HepG2 (cell line): ENCODE results near the gene SMIM30. TPM values are rescaled to one million over a fixed set of nuclear protein-coding genes. Genes with fewer than 3 reads are reported as not detected.

Experiments
- ATAC-seq: fragments of 200-7000 bp; cut with Tn5 transposase; 3 replicates; pipeline ENCODE4 v1.9.1; 2020; ENCODE audit warnings: mild to moderate bottlenecking, moderate library complexity
- BruUV-seq: library from RNA; stranded (reverse); fragments of 400-500 nt; replicated peaks from 2 replicates; lab custom pipeline; 2021; lab: Mats Ljungman, UMichigan
- CTCF ChIA-PET: fragments of 300-600 bp; formaldehyde crosslinking; extraction: SDS; loops from one replicate; lab custom pipeline; 2021; ENCODE audit warnings: low total read pairs, inconsistent platforms, low intra/inter-chr PET ratio; lab: Yijun Ruan, JAX
- POLR2A ChIA-PET: fragments of 350-600 bp; sonication (Branson Sonifier 250); formaldehyde crosslinking; loops from one replicate; lab custom pipeline; 2020; ENCODE audit warnings: antibody characterized with exemption, inconsistent platforms; lab: Yijun Ruan, JAX
- DNase-seq: peaks from one replicate; pipeline ENCODE4 v3.0.0-alpha.2; 2015; ENCODE audit warnings: low spot score
- FAIRE-seq: peaks from 3 replicates; lab custom pipeline; 2011; peaks lifted over from hg19 to GRCh38; lab: Jason Lieb, UNC
- H2AFZ ChIP-seq: one replicate; pipeline ENCODE4 v1.6.1; 2011; ENCODE audit warnings: low read length, inconsistent platforms
- H3K27ac ChIP-seq: fragments of 300-600 bp; 3 replicates; pipeline ENCODE4 v1.8.0; 2011; ENCODE audit warnings: mixed run types, mild to moderate bottlenecking, mixed read lengths, low read length, inconsistent platforms; ENCODE audit not compliant: insufficient read depth; ENCODE audit errors: extremely low read length
- H3K27me3 ChIP-seq, 2 experiments: fragments of 200-600 bp in 1 of 2; 2 replicates in 1 of 2; 3 replicates in 1 of 2; pipeline versions ENCODE4 v1.6.0 to v1.8.0; 2011; ENCODE audit warnings: low read length in 2 of 2, mild to moderate bottlenecking in 2 of 2, moderate library complexity in 2 of 2, inconsistent platforms in 1 of 2; ENCODE audit not compliant: insufficient read depth in 2 of 2, control insufficient read depth in 1 of 2
- H3K36me3 ChIP-seq, 2 experiments: fragments of 200-600 bp in 1 of 2; replicated peaks in 1 of 2; 2 replicates in 1 of 2; 3 replicates in 1 of 2; pipeline versions ENCODE4 v1.5.1 to v1.8.0; 2011; ENCODE audit warnings: low read length in 2 of 2, inconsistent platforms in 1 of 2; ENCODE audit not compliant: insufficient read depth in 2 of 2, control insufficient read depth in 1 of 2
- H3K4me1 ChIP-seq: 2 replicates; pipeline ENCODE4 v1.5.1; 2012; ENCODE audit warnings: low read length, inconsistent platforms; ENCODE audit not compliant: insufficient read depth
- H3K4me2 ChIP-seq: 2 replicates; pipeline ENCODE4 v1.6.0; 2011; ENCODE audit warnings: low read depth, low read length, inconsistent platforms
- H3K4me3 ChIP-seq, 3 experiments: fragments of 200-600 bp in 1 of 3; sonication (generic), shearing (Covaris generic) in 1 of 3; replicated peaks in 1 of 3; 2 replicates each; pipeline ENCODE4 v1.5.1; 2011 to 2016; ENCODE audit warnings: low read length in 3 of 3, inconsistent platforms in 2 of 3, low read depth in 2 of 3, mild to moderate bottlenecking in 2 of 3, control low read depth in 1 of 3, mixed read lengths in 1 of 3; ENCODE audit not compliant: insufficient read depth in 1 of 3
- H3K79me2 ChIP-seq: one replicate; pipeline ENCODE4 v1.6.1; 2011; ENCODE audit warnings: low read length, inconsistent platforms; ENCODE audit not compliant: insufficient read depth
- H3K9ac ChIP-seq: 2 replicates; pipeline ENCODE4 v1.6.0; 2011; ENCODE audit warnings: mild to moderate bottlenecking, low read depth, low read length, inconsistent platforms; ENCODE audit not compliant: insufficient read depth
- H3K9me3 ChIP-seq: 2 replicates; pipeline ENCODE4 v1.5.1; 2012; ENCODE audit warnings: mild to moderate bottlenecking, low read length
- H4K20me1 ChIP-seq: 2 replicates; pipeline ENCODE4 v1.6.0; 2011; ENCODE audit warnings: inconsistent platforms, mild to moderate bottlenecking, low read length, moderate library complexity; ENCODE audit not compliant: insufficient read depth
- BCLAF1 ChIP-seq: fragments of 450-650 bp; IDR thresholded peaks from 2 replicates; pipeline ENCODE4 v1.6.1; 2017; ENCODE audit warnings: mild to moderate bottlenecking
- CTCF ChIP-seq: sonication (generic); formaldehyde crosslinking; IDR thresholded peaks from 2 replicates; pipeline ENCODE4 v1.5.0; 2020; ENCODE audit warnings: mild to moderate bottlenecking, missing genetic modification reagents, moderate library complexity
- DBP ChIP-seq: sonication (generic); formaldehyde crosslinking; IDR thresholded peaks from 2 replicates; pipeline ENCODE4 v1.4.0; 2020; ENCODE audit warnings: missing genetic modification reagents; ENCODE audit errors: not compliant biosample characterization
- FOXJ3 ChIP-seq: sonication (generic); formaldehyde crosslinking; IDR thresholded peaks from 2 replicates; pipeline ENCODE4 v1.4.0; 2020; ENCODE audit warnings: missing genetic modification reagents, mild to moderate bottlenecking, borderline replicate concordance
- RORA ChIP-seq: sonication (generic); formaldehyde crosslinking; IDR thresholded peaks from 2 replicates; pipeline ENCODE4 v1.5.0; 2020; ENCODE audit warnings: mild to moderate bottlenecking, missing genetic modification reagents, moderate library complexity
- SAP130 ChIP-seq: IDR thresholded peaks from 2 replicates; pipeline ENCODE4 v1.6.1; 2016; ENCODE audit warnings: low read depth
- TARDBP ChIP-seq: sonication (generic); formaldehyde crosslinking; IDR thresholded peaks from 2 replicates; pipeline ENCODE4 v1.8.0; 2022; ENCODE audit warnings: mild to moderate bottlenecking, missing genetic modification reagents
- ZNF234 ChIP-seq: sonication (generic); formaldehyde crosslinking; conservative IDR thresholded peaks from 2 replicates; pipeline ENCODE4 v1.5.1; 2020; ENCODE audit warnings: mild to moderate bottlenecking, missing genetic modification reagents
- ZNF543 ChIP-seq: sonication (generic); formaldehyde crosslinking; IDR thresholded peaks from 2 replicates; pipeline ENCODE4 v1.4.0; 2020; ENCODE audit warnings: mild to moderate bottlenecking, missing genetic modification reagents
- ZNF678 ChIP-seq: sonication (generic); formaldehyde crosslinking; IDR thresholded peaks from 2 replicates; pipeline ENCODE4 v1.4.0; 2020; ENCODE audit warnings: mild to moderate bottlenecking, missing genetic modification reagents
- ZNF782 ChIP-seq: sonication (generic); formaldehyde crosslinking; IDR thresholded peaks from 2 replicates; pipeline ENCODE4 v1.4.0; 2020; ENCODE audit warnings: missing genetic modification reagents, mild to moderate bottlenecking, borderline replicate concordance
- ZNF841 ChIP-seq: sonication (generic); formaldehyde crosslinking; IDR thresholded peaks from 2 replicates; pipeline ENCODE4 v1.8.1; 2023; ENCODE audit warnings: missing genetic modification reagents, borderline replicate concordance
- WGBS: methylation state at CpG from one replicate; pipeline ENCODE4 v1.1.6; 2017; ENCODE audit warnings: low lambda C conversion rate; 5-methylcytosine and 5-hydroxymethylcytosine counted together
- in situ Hi-C: cut with HindIII; loops from 2 replicates; pipeline ENCODE4 v1.10.0; 2017; ENCODE audit warnings: low pct_unique_long_range_greater_than_20kb; ENCODE audit not compliant: extremely low pct_ligation_motif_present
- intact Hi-C: fragments of 100-400 bp; cut with micrococcal nuclease; formaldehyde crosslinking; loops from one replicate; pipeline ENCODE4 v1.10.0; 2022; ENCODE audit not compliant: unreplicated experiment
- polyA plus RNA-seq, 8 experiments: library from polyadenylated mRNA; depleted of rRNA in 3 of 8; stranded (reverse) in 7 of 8; unstranded in 1 of 8; fragments of >200 nt; fragmentation: Illumina TruSeq in 4 of 8; extraction: Trizol in 4 of 8; gene quantifications; 2 replicates each; pipeline versions ENCODE4 v1.2.1 to v1.2.3, GENCODE V29; 2011 to 2016; ENCODE audit warnings: low read depth in 4 of 8, missing spikeins in 1 of 8, mixed read lengths in 1 of 8; ENCODE audit not compliant: insufficient read depth in 1 of 8
- total RNA-seq, 5 experiments: library from RNA; depleted of rRNA; stranded (reverse); fragments of >200 nt; fragmentation: Illumina TruSeq; extraction: Trizol; gene quantifications; 2 replicates each; pipeline ENCODE4 v1.2.3, GENCODE V29; 2016; ENCODE audit warnings: low read depth in 1 of 5

Gene SMIM30
- total and polyA plus RNA-seq, 2 of the 13 experiments (the other 11 are each of a cell fraction or from before 2014, with no cell fraction given): 23.5 to 25.2 TPM

GRCh38 chr7:113159746-113160339, 41.5 kb upstream of the SMIM30 start (continued):
- TF ChIP-seq CTCF (CRISPR knock-in tag) (peak; percentile 57), DBP (CRISPR knock-in tag) (no peak)

GRCh38 chr7:113158756-113159155, 40.4 kb upstream of the SMIM30 start:
- no peaks in the 10 kb centered on the region for H3K27me3 ChIP-seq
- ChIA-PET CTCF (interaction anchor here (1.8 kb wide), 1 partner anchor 263 kb away, joined by 9 read pairs; no protein-coding TSS in a partner anchor), POLR2A (no interaction called here)
- no peak overlapping the region for H3K4me3 ChIP-seq
- TF ChIP-seq TARDBP (CRISPR knock-in tag): no peak
- TF ChIP-seq ZNF678 (CRISPR knock-in tag): no peak
- TF ChIP-seq BCLAF1: no peak
- TF ChIP-seq ZNF841 (CRISPR knock-in tag): no peak
- no peak for TF ChIP-seq FOXJ3
- TF ChIP-seq ZNF782: no peak
- no peak for TF ChIP-seq ZNF543 (CRISPR knock-in tag)
- TF ChIP-seq RORA: no peak
- TF ChIP-seq ZNF234 (CRISPR knock-in tag): no peak
- TF ChIP-seq SAP130 (CRISPR knock-in tag): no peak
- no peaks in the 10 kb centered on the region for H4K20me1 ChIP-seq
- FAIRE-seq: no peak
- no peaks in the 10 kb centered on the region for H3K79me2 ChIP-seq
- no TSS peak for BruUV-seq
- H3K4me1 ChIP-seq: no peaks in the 10 kb centered on the region
- H3K4me2 ChIP-seq: no peak overlapping the region
- in situ Hi-C loops (loop anchor here (25.0 kb wide), 1 partner anchor 254 kb away; no protein-coding TSS in a partner anchor), intact Hi-C loops (loop anchor here (1.0 to 10.0 kb wide), 3 partner anchors 131 to 556 kb away; no protein-coding TSS in a partner anchor)
- 0% methylated on average over 2 of the region's 2 CpGs for WGBS
- no peak for DNase-seq
- ATAC-seq: no peak
- H3K36me3 ChIP-seq: no peaks in the 10 kb centered on the region
- H3K9me3 ChIP-seq: no peaks in the 10 kb centered on the region
- no peak overlapping the region for H3K9ac ChIP-seq
- H3K27ac ChIP-seq: no peak overlapping the region
- no peak overlapping the region for H2AFZ ChIP-seq
